GM21529 (cell line): ENCODE results near the gene LHFPL5.

Source experiments
- ATAC-seq: cut with Tn5 transposase; IDR thresholded peaks from one replicate; pipeline ENCODE4 v1.9.1; 2021; ENCODE audit not compliant: unreplicated experiment

Gene LHFPL5

DNA sequence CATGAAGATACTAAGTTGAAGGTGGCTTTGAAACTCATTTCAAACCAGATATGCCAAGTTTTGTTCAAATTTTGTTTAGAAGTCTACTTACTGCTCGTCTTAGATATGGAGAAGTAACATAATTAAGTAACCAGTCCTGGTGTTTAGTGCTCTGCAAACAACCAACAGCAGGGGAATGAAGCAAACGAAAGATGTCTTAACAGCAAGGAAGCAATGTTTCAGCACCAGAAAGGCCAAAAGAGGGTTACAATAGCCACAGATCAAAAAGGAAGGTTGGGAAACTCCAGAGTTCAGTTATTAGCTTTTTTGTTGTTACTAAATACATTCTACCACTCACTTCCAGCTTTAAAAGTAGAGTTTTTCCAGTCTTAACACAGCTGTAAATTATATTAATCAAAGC, 45.1 kb downstream of the LHFPL5 start:
- ATAC-seq = no peak

DNA sequence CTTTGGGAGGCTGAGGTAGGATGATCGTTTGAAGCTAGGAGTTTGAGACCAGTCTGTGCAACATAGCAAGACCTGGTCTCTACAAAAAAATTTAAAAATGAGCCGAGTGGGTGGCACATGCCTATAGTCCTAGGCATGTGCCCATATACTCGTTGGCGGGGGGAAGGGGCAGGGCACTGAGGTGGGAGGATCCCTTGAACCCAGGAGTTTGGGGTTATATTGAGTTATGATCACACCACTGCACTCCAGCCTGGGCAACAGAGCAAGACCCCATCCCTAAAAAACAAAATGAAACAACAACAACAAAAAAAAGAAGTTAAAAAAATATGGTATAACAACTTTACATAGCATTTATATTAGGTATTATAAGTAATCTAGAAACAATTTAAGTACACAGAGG, 47.8 kb downstream of the LHFPL5 start:
- ATAC-seq = no peak

GRCh38 chr6:35856250-35856649, 51.1 kb downstream of the LHFPL5 start:
- no peak for ATAC-seq

- no peak for ATAC-seq
Observed at GRCh38 chr6:35857853-35858252, 52.7 kb downstream of the LHFPL5 start.

DNA sequence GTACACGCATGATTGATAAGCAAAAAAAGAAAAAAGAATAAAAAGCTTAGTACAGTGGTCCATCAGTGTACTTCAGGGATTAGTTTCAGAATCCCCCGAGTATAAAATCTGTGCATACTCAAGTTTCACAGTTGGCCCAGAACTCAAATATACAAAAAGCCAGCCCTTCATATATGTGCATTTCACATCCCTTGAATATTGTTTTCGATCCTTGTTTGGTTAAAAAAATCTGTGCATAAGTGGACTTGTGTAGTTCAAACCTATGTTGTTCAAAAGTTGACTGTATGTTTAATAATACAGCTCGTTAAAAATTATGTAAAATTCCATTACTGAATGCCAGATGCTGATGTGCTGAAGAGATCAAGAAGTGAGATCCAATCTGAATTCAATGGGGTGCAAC, 54.2 kb downstream of the LHFPL5 start:
- no peak for ATAC-seq
